AG09319 (cell line): ENCODE results near the gene FSD1L.
"Not testable (repeated sequence)": the region's sequence is repeated elsewhere in the genome, so short reads cannot be mapped to it uniquely, and the experiment has no call there.

Experiments
- DNase-seq: peaks from one replicate; pipeline ENCODE4 v3.0.0-alpha.2; 2010; ENCODE audit warnings: low read depth; ENCODE audit errors: extremely low read depth
- TF ChIP-seq, protein P1 (sequence below): IDR thresholded peaks from 2 replicates; pipeline ENCODE4 v1.5.1; 2011; ENCODE audit warnings: low read depth, mild to moderate bottlenecking, inconsistent platforms, low read length, moderate library complexity

FSD1L gene

DNA sequence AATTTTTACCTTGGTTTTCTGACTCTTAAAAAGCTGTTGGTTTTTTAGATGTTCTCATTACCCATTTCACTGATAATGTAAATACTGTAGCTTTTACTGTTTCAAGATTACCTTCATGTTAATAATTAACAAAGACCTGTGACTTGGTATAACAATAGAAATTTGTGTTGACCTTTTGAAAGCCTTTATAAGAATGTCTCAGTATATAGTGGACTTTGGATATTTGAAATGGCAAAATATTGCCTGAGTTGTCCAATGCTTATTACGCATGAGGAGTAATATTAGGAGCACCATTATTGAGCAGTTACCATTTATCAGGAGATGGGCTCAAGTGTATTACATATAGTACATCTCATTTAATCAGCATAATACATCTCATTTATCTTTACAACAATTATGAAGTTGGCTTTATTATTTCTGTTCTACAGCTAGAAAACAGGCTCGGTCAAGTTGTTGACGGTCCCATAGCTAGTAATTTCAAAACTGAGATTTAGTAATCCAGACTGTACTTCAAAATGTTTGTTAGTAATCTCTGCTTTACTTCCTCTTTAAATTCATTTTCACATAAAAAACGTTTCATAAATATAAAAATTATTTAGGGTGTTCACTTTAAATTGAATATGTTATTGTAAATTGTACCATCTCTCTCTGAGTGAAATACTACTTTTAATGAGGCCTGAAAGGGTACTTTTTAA is 59.4 kb downstream of the FSD1L start:
- TF ChIP-seq, protein P1, sequence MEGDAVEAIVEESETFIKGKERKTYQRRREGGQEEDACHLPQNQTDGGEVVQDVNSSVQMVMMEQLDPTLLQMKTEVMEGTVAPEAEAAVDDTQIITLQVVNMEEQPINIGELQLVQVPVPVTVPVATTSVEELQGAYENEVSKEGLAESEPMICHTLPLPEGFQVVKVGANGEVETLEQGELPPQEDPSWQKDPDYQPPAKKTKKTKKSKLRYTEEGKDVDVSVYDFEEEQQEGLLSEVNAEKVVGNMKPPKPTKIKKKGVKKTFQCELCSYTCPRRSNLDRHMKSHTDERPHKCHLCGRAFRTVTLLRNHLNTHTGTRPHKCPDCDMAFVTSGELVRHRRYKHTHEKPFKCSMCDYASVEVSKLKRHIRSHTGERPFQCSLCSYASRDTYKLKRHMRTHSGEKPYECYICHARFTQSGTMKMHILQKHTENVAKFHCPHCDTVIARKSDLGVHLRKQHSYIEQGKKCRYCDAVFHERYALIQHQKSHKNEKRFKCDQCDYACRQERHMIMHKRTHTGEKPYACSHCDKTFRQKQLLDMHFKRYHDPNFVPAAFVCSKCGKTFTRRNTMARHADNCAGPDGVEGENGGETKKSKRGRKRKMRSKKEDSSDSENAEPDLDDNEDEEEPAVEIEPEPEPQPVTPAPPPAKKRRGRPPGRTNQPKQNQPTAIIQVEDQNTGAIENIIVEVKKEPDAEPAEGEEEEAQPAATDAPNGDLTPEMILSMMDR: no peak
- no peak for DNase-seq

DNA sequence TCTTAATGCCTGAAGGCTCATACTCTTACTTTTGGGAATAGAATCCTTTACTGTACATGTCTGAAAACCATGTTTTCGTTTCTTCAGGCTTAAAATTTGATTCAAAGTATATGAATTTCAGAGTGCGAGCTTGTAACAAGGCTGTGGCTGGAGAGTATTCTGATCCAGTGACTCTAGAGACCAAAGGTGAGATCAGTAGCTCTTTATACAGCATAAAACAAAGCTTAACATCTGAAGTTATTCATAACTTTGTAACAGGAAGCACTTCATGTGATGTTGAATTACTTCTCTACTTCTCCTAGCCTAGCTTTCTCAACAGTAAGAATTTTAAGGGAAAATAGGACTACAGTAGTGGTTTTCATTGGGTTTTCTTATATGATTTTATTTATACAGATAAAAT is 60.7 kb downstream of the FSD1L start:
- TF ChIP-seq, protein P1: no peak

DNA sequence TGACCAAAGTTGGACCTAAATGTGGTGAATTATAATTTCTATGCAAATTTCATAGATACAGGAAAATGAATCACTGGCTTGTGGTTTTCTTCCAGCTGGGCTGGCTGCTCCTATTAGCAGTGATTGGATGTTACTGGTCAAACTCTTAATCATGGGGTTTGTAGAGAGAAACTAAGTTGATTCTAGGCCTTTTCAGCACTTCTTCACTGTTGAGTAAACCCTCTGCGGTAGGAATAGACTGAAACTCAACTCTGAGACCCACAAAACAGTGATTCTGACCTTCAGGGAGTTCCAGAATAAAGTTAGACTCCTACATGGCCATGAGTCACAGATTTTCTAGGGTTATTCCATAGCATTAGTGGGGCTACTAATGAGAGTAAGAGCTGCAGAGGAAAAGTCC is 62.2 kb downstream of the FSD1L start:
- DNase-seq: peak; percentile 19
- TF ChIP-seq, protein P1: no peak

More for the DNA sequence above, 60.7 kb downstream of the FSD1L start:
- no peak for DNase-seq

DNA sequence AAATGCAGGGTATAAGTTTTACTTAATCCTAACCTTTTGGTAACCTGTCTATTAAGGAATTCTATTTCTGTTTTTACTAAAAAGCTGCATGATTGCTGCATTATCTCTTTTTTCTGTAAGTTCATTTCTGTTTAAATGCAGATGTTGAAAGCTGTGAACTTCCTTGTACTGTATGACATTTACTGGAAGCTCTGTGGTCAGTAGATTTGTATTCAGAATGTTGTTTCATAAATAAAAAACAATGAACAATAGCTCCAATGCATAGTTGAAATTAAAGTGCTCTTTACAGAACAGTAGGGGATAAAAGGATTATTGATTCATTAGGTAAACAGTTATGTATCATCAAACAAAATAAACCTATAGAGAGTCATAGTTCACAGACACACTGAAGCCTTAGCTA is 63.6 kb downstream of the FSD1L start:
- TF ChIP-seq, protein P1: no peak
- no peak for DNase-seq

DNA sequence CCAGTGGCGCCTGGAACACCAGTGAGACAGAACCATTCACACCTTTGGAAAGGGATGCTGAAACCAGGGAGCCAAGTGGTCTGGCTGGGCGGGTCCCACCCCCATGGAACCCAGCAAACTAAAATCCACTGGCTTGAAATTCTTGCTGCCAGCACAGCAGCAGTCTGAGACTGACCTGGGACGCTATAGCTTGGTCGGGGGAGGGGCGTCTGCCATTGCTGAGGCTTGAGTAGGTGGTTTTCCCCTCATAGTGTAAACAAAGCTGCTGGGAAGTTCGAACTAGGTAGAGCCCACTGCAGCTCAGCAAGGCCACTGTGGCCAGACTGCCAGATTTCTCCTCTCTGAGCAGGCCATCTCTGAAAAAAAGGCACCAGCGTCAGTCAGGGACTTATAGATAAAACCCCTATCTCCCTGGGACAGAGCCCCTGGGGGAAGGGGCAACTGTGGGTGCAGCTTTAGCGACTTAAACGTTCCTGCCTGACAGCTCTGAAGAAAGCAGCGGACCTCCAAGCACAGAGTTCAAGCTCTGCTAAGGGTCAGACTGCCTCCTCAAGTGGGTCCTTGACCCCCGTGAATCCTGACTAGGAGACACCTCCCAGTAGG is 68.1 kb downstream of the FSD1L start:
- no peak for DNase-seq
- TF ChIP-seq, protein P1: no peak

DNA sequence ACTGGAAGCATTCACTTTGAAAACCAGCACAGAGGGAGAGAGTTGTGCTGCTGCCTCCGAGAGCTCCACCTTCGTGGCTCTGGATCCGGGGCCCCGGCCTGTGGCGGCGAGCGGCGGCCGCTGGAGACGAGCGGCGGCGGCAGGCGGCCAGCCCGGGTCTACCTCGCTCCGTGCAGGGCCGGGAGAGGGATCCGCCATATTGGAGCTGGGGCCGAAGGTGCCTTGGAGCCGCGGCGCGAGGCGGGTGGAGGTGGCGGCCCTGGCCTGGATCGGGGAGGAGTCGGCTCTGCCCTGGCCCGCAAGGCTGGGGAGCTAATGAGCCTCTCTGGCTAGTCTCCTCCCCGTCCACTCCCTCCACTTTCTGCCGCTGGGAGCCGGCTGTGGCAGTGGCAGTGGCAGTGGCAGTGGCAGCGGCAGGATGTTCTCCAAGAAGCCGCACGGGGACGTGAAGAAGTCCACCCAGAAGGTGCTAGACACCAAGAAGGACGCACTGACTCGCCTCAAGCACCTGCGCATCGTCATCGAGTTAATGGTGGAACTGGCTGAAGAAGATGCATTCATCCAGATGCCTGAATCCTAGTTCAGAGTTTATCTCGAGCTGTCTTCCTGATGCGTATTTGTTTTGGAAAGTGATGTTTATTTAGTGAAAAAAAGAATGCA is 72.0 kb downstream of the FSD1L start:
- not testable (repeated sequence) for DNase-seq

DNA sequence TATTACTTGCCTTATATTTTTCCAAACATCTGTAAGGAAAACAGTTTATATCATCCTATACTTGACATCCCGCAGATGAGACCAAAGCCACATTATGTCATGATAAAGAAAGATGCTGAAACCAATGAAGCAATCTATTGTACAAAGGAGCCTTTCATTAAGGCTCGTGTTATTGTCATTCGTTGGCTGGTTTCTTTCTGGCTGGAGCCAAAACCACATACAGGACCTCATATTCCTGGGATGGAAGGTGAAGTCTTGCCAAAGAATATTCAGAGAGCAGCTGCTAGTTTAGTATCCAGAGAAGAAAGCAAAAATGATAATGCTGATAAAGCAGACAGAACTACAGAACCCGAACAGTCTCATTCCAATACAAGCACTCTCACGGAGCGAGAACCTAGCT is 73.2 kb downstream of the FSD1L start:
- not testable (repeated sequence) for DNase-seq

DNA sequence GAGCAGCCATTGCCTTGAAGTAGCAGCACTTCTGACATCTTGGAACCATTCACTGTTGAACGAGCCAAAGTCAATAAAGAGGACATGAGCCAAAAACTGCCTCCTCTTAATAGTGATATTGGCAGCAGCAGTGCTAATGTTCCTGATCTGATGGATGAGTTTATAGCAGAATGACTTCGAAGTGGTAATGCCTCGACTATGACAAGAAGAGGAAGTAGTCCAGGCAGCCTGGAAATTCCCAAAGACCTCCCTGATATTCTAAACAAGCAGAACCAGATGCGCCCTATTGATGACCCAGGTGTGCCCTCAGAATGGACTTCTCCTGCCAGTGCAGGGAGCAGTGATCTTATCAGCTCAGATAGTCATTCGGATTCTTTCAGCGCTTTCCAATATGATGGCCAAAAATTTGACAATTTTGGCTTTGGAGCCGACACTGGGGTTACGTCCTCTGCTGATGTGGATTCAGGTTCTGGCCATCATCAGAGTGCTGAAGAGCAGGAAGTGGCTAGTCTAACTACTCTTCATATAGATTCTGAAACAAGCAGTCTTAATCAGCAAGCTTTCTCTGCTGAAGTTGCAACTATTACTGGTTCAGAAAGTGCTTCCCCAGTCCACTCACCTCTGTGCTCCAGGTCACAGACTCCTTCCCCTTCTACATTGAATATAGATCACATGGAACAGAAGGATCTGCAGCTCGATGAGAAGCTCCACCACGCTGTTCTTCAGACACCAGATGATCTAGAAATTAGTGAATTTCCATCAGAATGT is 75.0 kb downstream of the FSD1L start:
- not testable (repeated sequence) for DNase-seq
